HCT116 (cell line): Measurements from ENCODE around the gene DNAJC7. TPM values are rescaled to one million over a fixed set of nuclear protein-coding genes. Genes with fewer than 3 reads are reported as not detected.

ENCODE experiments used
- ATAC-seq: fragments of 200-7000 bp; cut with Tn5 transposase; 2 replicates; pipeline ENCODE4 v1.9.1; 2020; ENCODE audit warnings: mild to moderate bottlenecking, moderate library complexity
- BruUV-seq: library from RNA; stranded (reverse); fragments of 400-500 nt; replicated peaks from 2 replicates; lab custom pipeline; 2021; lab: Mats Ljungman, UMichigan
- CTCF ChIA-PET: fragments of 300-600 bp; sonication (Branson Sonifier 250); formaldehyde crosslinking; loops from one replicate; lab custom pipeline; 2021; ENCODE audit warnings: antibody characterized with exemption; lab: Charles Lee
- POLR2A ChIA-PET: fragments of 300-600, 350-600 bp; sonication (Branson Sonifier 250); formaldehyde crosslinking; loops from one replicate; lab custom pipeline; 2021; ENCODE audit warnings: antibody characterized with exemption; lab: Charles Lee
- RAD21 ChIA-PET, 2 experiments: fragments of 300-600 bp; sonication (Branson Sonifier 250); formaldehyde crosslinking; loops; one replicate each; lab custom pipeline; 2023; ENCODE audit warnings: low total read pairs in 2 of 2; ENCODE audit not compliant: uncharacterized antibody in 2 of 2, unreplicated experiment in 2 of 2, low non-redundant PET in 1 of 2; lab: Charles Lee
- DNase-seq: peaks from one replicate; pipeline ENCODE4 v3.0.0-alpha.2; 2010; ENCODE audit warnings: low read depth, low spot score
- H2AFZ ChIP-seq: fragments of 200-600 bp; shearing (Covaris generic), sonication (generic); 2 replicates; pipeline ENCODE4 v1.6.1; 2017; ENCODE audit warnings: low read depth, mixed run types, mixed read lengths, antibody characterized with exemption, low read length; ENCODE audit not compliant: poor library complexity, severe bottlenecking
- H3K27ac ChIP-seq: 2 replicates; pipeline ENCODE4 v1.5.1; 2012; ENCODE audit warnings: low read depth, low read length
- H3K27me3 ChIP-seq: fragments of 200-600 bp; sonication (generic); 2 replicates; pipeline ENCODE4 v1.6.1; 2016; ENCODE audit warnings: mixed run types, low read length, mixed read lengths; ENCODE audit not compliant: insufficient read depth
- H3K36me3 ChIP-seq, 2 experiments: fragments of 200-500 bp in 1 of 2; fragments of 200-600 bp in 1 of 2; sonication (Bioruptor generic) in 1 of 2; sonication (generic) in 1 of 2; 2 replicates each; pipeline versions ENCODE4 v1.5.1 to v1.6.1; 2014 to 2016; ENCODE audit warnings: low read length in 2 of 2, inconsistent platforms in 1 of 2, mixed read lengths in 1 of 2, mixed run types in 1 of 2; ENCODE audit not compliant: insufficient read depth in 2 of 2, control insufficient read depth in 1 of 2
- H3K4me1 ChIP-seq, 2 experiments: fragments of 200-600 bp in 1 of 2; sonication (generic) in 1 of 2; 2 replicates each; pipeline versions ENCODE4 v1.5.1 to v1.6.1; 2012 to 2017; ENCODE audit warnings: low read length in 2 of 2, inconsistent platforms in 1 of 2, mild to moderate bottlenecking in 1 of 2, mixed read lengths in 1 of 2, mixed run types in 1 of 2, moderate library complexity in 1 of 2; ENCODE audit not compliant: insufficient read depth in 2 of 2, control insufficient read depth in 1 of 2
- H3K4me2 ChIP-seq: fragments of 200-600 bp; sonication (generic); 2 replicates; pipeline ENCODE4 v1.6.1; 2017; ENCODE audit warnings: mixed run types, low read length, mixed read lengths
- H3K4me3 ChIP-seq, 2 experiments: fragments of 200-600 bp in 1 of 2; sonication (generic) in 1 of 2; replicated peaks in 1 of 2; 2 replicates each; pipeline ENCODE4 v1.5.1; 2011 to 2016; ENCODE audit warnings: low read length in 2 of 2, control low read depth in 1 of 2, low read depth in 1 of 2, mild to moderate bottlenecking in 1 of 2, mixed read lengths in 1 of 2, mixed run types in 1 of 2
- H3K79me2 ChIP-seq: fragments of 200-600 bp; sonication (generic); 2 replicates; pipeline ENCODE4 v1.6.1; 2017; ENCODE audit warnings: mild to moderate bottlenecking, mixed run types, low read length, moderate library complexity, mixed read lengths; ENCODE audit not compliant: insufficient read depth
- H3K9ac ChIP-seq: fragments of 200-600 bp; sonication (generic); 2 replicates; pipeline ENCODE4 v1.6.1; 2016; ENCODE audit warnings: low read length, mixed read lengths
- H3K9me2 ChIP-seq: fragments of 200-600 bp; sonication (generic), shearing (Covaris generic); 2 replicates; pipeline ENCODE4 v1.6.1; 2017; ENCODE audit warnings: mixed run types, mild to moderate bottlenecking, moderate library complexity; ENCODE audit not compliant: insufficient read depth
- H3K9me3 ChIP-seq, 2 experiments: fragments of 200-500 bp in 1 of 2; fragments of 200-600 bp in 1 of 2; sonication (Bioruptor generic) in 1 of 2; sonication (generic) in 1 of 2; 2 replicates each; pipeline ENCODE4 v1.6.1; 2014 to 2017; ENCODE audit warnings: low read length in 2 of 2, mixed read lengths in 2 of 2, inconsistent platforms in 1 of 2, low read depth in 1 of 2, mild to moderate bottlenecking in 1 of 2, mixed run types in 1 of 2, moderate library complexity in 1 of 2; ENCODE audit not compliant: control insufficient read depth in 1 of 2, insufficient read depth in 1 of 2
- H4K20me1 ChIP-seq: fragments of 200-600 bp; sonication (generic), shearing (Covaris generic); 2 replicates; pipeline ENCODE4 v1.6.1; 2017; ENCODE audit warnings: mixed run types, mild to moderate bottlenecking, moderate library complexity; ENCODE audit not compliant: insufficient read depth
- CEBPB ChIP-seq: IDR thresholded peaks from 2 replicates; pipeline ENCODE4 v1.6.1; 2012; ENCODE audit warnings: low read depth
- EZH2phosphoT487 ChIP-seq: fragments of 200-600 bp; IDR thresholded peaks from 2 replicates; pipeline ENCODE4 v1.6.1; 2018; ENCODE audit warnings: antibody characterized with exemption, borderline replicate concordance
- FOSL1 ChIP-seq: IDR thresholded peaks from 2 replicates; pipeline ENCODE4 v1.6.1; 2012; ENCODE audit warnings: low read depth
- POLR2AphosphoS5 ChIP-seq: IDR thresholded peaks from 2 replicates; pipeline ENCODE4 v1.6.1; 2011; ENCODE audit warnings: mild to moderate bottlenecking, low read depth, low read length, moderate library complexity
- SP1 ChIP-seq: IDR thresholded peaks from 2 replicates; pipeline ENCODE4 v1.6.1; 2012; ENCODE audit warnings: low read depth
- SRF ChIP-seq: IDR thresholded peaks from 2 replicates; pipeline ENCODE4 v1.6.1; 2012; ENCODE audit warnings: low read depth
- TCF7L2 ChIP-seq: IDR thresholded peaks from 2 replicates; pipeline ENCODE4 v1.7.0; 2011; ENCODE audit warnings: borderline replicate concordance, inconsistent platforms; ENCODE audit not compliant: insufficient read depth, insufficient read length; ENCODE audit errors: extremely low read depth
- ZNF274 ChIP-seq: fragments of 200-500 bp; sonication (Bioruptor generic); IDR thresholded peaks from 2 replicates; pipeline ENCODE4 v1.6.1; 2014; ENCODE audit warnings: mild to moderate bottlenecking, low read depth, low read length, inconsistent platforms
- intact Hi-C: fragments of 100-400 bp; cut with micrococcal nuclease; formaldehyde crosslinking; loops from 2 replicates; pipeline ENCODE4 v1.10.0; 2022
- total RNA-seq: library from RNA; stranded (reverse); gene quantifications from one replicate; pipeline ENCODE4 v1.2.1, GENCODE V29; 2021; ENCODE audit not compliant: unreplicated experiment
- TF ChIP-seq, protein P1 (sequence below): IDR thresholded peaks from 2 replicates; pipeline ENCODE4 v1.6.1; 2012; ENCODE audit warnings: low read depth

The DNAJC7 gene
- total RNA-seq, 1 experiment from 2014 or later: 113 TPM

DNA sequence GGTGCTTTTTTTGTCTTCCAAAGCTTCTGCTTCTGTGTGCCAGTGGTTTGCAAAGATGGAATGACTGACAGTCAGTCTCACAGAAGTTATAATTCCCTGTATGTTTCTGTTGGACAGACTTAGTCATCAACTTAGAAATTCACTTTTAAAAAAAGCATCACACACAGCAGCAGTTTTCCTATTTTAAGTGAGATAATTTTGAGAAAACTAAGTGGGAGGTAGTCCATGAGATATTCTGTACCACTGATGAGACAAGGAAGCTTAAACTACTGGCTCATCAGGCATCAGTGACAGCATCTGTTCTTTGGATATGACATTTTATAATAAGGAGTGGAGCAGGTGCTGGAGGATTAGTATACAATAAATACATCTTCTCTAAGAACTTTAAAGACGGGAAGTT is 30.6 kb downstream of the DNAJC7 start:
- Histone ChIP-seq H3K27me3 (no peaks in the 10 kb centered on the region), H4K20me1 (no peaks in the 10 kb centered on the region), H3K4me3 (no peak overlapping the region), H2AFZ (no peak overlapping the region), H3K9ac (no peak overlapping the region), H3K27ac (no peak overlapping the region), H3K9me2 (no peaks in the 10 kb centered on the region), H3K9me3 (no peaks in the 10 kb centered on the region), H3K36me3 (peaks cover 62 to 69% of the 10 kb centered on the region in 2 experiments), H3K79me2 (peaks cover 11% of the 10 kb centered on the region), H3K4me2 (no peak overlapping the region), H3K4me1 (no peaks in the 10 kb centered on the region)
- intact Hi-C loops: no loop called here
- POLR2A ChIA-PET: no interaction called here
- DNase-seq (no peak), ATAC-seq (no peak)
- CTCF ChIA-PET: no interaction called here
- no peak for TF ChIP-seq TCF7L2
- no peak for TF ChIP-seq SP1
- TF ChIP-seq CEBPB: no peak
- no peak for TF ChIP-seq SRF
- TF ChIP-seq ZNF274: no peak
- no peak for TF ChIP-seq EZH2phosphoT487
- TF ChIP-seq POLR2AphosphoS5: no peak
- TF ChIP-seq FOSL1: no peak
- TF ChIP-seq, protein P1, sequence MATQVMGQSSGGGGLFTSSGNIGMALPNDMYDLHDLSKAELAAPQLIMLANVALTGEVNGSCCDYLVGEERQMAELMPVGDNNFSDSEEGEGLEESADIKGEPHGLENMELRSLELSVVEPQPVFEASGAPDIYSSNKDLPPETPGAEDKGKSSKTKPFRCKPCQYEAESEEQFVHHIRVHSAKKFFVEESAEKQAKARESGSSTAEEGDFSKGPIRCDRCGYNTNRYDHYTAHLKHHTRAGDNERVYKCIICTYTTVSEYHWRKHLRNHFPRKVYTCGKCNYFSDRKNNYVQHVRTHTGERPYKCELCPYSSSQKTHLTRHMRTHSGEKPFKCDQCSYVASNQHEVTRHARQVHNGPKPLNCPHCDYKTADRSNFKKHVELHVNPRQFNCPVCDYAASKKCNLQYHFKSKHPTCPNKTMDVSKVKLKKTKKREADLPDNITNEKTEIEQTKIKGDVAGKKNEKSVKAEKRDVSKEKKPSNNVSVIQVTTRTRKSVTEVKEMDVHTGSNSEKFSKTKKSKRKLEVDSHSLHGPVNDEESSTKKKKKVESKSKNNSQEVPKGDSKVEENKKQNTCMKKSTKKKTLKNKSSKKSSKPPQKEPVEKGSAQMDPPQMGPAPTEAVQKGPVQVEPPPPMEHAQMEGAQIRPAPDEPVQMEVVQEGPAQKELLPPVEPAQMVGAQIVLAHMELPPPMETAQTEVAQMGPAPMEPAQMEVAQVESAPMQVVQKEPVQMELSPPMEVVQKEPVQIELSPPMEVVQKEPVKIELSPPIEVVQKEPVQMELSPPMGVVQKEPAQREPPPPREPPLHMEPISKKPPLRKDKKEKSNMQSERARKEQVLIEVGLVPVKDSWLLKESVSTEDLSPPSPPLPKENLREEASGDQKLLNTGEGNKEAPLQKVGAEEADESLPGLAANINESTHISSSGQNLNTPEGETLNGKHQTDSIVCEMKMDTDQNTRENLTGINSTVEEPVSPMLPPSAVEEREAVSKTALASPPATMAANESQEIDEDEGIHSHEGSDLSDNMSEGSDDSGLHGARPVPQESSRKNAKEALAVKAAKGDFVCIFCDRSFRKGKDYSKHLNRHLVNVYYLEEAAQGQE: no peak
- TSS peak; percentile 2 for BruUV-seq
- RAD21 ChIA-PET: no interaction called here
